ENCODE measurements around the gene ACP4. TPM values are rescaled to one million over a fixed set of nuclear protein-coding genes. Genes with fewer than 3 reads are reported as not detected.
"Not testable (repeated sequence)": the region's sequence is repeated elsewhere in the genome, so short reads cannot be mapped to it uniquely, and the experiment has no call there.

The ACP4 gene
- total RNA-seq, 1 donor from 2014 or later: not detected

GRCh38 chr19:50753879-50754278 lies 36.3 kb upstream of the ACP4 start:
- no peak for TF ChIP-seq CTCF (conservative IDR thresholded peaks at IDR 0.05; ENCODE audit: low read depth, low read length)
- H3K4me3 ChIP-seq (ENCODE audit: low read depth, low read length): no peak overlapping the region
- DNase-seq (ENCODE audit: low read depth): no peak

GRCh38 chr19:50756244-50756643 lies 34.0 kb upstream of the ACP4 start:
- not testable (repeated sequence) for H3K4me3 ChIP-seq (ENCODE audit: low read depth, low read length); DNase-seq (ENCODE audit: low read depth)

GRCh38 chr19:50757624-50758023 lies 32.6 kb upstream of the ACP4 start:
- DNase-seq (ENCODE audit: low read depth); H3K4me3 ChIP-seq (ENCODE audit: low read depth, low read length): not testable (repeated sequence)

GRCh38 chr19:50759076-50759475 lies 31.1 kb upstream of the ACP4 start:
- H3K4me3 ChIP-seq (ENCODE audit: low read depth, low read length); DNase-seq (ENCODE audit: low read depth): not testable (repeated sequence)

- DNase-seq (ENCODE audit: low read depth): no peak
- no peak overlapping the region for H3K4me3 ChIP-seq (ENCODE audit: low read depth, low read length)
- no peak for TF ChIP-seq CTCF (conservative IDR thresholded peaks at IDR 0.05; ENCODE audit: low read depth, low read length)
Measured at GRCh38 chr19:50759886-50760285, 30.3 kb upstream of the ACP4 start.

GRCh38 chr19:50761501-50761900 lies 28.7 kb upstream of the ACP4 start:
- not testable (repeated sequence) for DNase-seq (ENCODE audit: low read depth)

GRCh38 chr19:50763521-50763920 lies 26.7 kb upstream of the ACP4 start:
- H3K4me3 ChIP-seq (ENCODE audit: low read depth, low read length); DNase-seq (ENCODE audit: low read depth): not testable (repeated sequence)

More at GRCh38 chr19:50761501-50761900, 28.7 kb upstream of the ACP4 start:
- H3K4me3 ChIP-seq (ENCODE audit: low read depth, low read length): not testable (repeated sequence)

- DNase-seq (ENCODE audit: low read depth): no peak
- no peak for TF ChIP-seq CTCF (conservative IDR thresholded peaks at IDR 0.05; ENCODE audit: low read depth, low read length)
Measured at GRCh38 chr19:50764409-50764808, 25.8 kb upstream of the ACP4 start.

GRCh38 chr19:50766746-50767145 lies 23.5 kb upstream of the ACP4 start:
- H3K4me3 ChIP-seq (ENCODE audit: low read depth, low read length); DNase-seq (ENCODE audit: low read depth): not testable (repeated sequence)

More at GRCh38 chr19:50764409-50764808, 25.8 kb upstream of the ACP4 start:
- H3K4me3 ChIP-seq (ENCODE audit: low read depth, low read length): no peak overlapping the region

- not testable (repeated sequence) for H3K4me3 ChIP-seq (ENCODE audit: low read depth, low read length); DNase-seq (ENCODE audit: low read depth)
Measured at GRCh38 chr19:50767263-50767662, 23.0 kb upstream of the ACP4 start.

GRCh38 chr19:50768277-50768676 lies 21.9 kb upstream of the ACP4 start:
- no peak for TF ChIP-seq CTCF (conservative IDR thresholded peaks at IDR 0.05; ENCODE audit: low read depth, low read length)
- DNase-seq (ENCODE audit: low read depth): no peak
- H3K4me3 ChIP-seq (ENCODE audit: low read depth, low read length): no peak overlapping the region

GRCh38 chr19:50770164-50770563 lies 20.1 kb upstream of the ACP4 start, which contains the start of gene GPR32:
Gene GPR32, plus strand, starts transcription at chr19:50770464. Its CDS starts 137 bp downstream, at chr19:50770601.
- not testable (repeated sequence) for H3K4me3 ChIP-seq (ENCODE audit: low read depth, low read length); DNase-seq (ENCODE audit: low read depth)

Measured in epithelial cell of proximal tubule (primary cell).